GM19193 (cell line): ENCODE data around the gene LRRC7.

Source experiments
- POLR2A ChIP-seq: IDR thresholded peaks from 4 replicates; pipeline ENCODE4 v1.6.1; 2011; ENCODE audit not compliant: insufficient read depth, insufficient read length; ENCODE audit errors: extremely low read depth

The LRRC7 gene

GRCh38 chr1:70084314-70084915 lies 516.7 kb downstream of the LRRC7 start:
- TF ChIP-seq POLR2A = no peak

DNA sequence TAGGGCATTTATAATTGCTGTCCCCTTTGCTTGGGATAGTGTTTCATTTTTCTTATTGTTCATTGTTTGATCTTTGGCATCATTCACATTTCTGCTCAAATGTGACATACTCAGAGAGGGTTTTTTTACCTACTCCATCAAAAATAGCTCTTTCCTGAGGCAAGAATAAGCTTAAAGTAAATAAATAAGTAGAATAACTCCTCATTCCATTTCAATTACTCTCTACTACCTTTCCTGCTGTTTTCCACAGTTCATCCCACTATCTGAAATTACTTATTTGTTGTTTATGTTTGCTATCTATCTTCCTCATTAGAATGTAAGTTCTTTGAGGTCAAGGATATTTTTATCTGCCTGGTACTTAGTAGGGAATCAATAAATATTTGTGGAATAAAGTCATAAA lies 517.8 kb downstream of the LRRC7 start:
- TF ChIP-seq POLR2A = no peak

DNA sequence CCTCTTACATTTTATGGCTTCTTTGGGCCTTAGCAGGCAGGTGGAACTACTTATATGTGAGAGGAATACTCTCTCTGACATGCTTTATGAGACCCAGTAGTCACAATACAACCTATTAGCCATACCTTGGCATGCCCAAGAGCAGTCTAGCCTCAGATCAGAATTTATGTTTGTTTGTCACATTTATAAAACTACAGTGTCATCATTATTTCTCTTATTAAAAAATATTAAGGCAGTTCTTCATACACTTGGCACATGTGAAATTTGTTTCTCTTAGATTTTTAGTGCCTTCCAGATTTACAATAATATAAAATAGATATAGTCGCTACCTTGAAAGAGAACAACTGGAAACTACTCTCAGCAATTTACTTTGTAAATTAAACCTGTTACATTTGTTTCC lies 519.2 kb downstream of the LRRC7 start:
- no peak for TF ChIP-seq POLR2A

DNA sequence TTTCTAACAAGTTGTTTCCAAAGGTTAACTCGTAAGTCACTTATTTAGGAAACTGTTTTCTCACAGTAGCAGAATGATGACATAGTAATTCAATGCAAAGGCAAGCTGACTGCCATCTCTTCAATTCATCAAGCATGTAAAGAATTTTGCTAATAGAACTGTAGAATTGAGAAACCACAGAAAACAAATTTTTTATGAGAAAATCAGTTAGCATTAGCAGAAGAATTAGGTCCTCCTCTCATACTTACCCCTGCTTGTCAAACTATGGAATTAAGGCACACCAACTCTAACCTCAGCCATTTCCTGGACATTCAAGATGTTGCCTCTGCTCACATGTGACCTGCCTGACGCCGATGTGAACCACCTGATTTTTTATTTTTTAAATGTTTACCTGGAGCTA lies 522.4 kb downstream of the LRRC7 start:
- no peak for TF ChIP-seq POLR2A

- no peak for TF ChIP-seq POLR2A
Observed at GRCh38 chr1:70090875-70091274, 523.2 kb downstream of the LRRC7 start.

- no peak for TF ChIP-seq POLR2A
Observed at GRCh38 chr1:70091811-70092210, 524.1 kb downstream of the LRRC7 start.

GRCh38 chr1:70092526-70092925 lies 524.8 kb downstream of the LRRC7 start:
- no peak for TF ChIP-seq POLR2A

DNA sequence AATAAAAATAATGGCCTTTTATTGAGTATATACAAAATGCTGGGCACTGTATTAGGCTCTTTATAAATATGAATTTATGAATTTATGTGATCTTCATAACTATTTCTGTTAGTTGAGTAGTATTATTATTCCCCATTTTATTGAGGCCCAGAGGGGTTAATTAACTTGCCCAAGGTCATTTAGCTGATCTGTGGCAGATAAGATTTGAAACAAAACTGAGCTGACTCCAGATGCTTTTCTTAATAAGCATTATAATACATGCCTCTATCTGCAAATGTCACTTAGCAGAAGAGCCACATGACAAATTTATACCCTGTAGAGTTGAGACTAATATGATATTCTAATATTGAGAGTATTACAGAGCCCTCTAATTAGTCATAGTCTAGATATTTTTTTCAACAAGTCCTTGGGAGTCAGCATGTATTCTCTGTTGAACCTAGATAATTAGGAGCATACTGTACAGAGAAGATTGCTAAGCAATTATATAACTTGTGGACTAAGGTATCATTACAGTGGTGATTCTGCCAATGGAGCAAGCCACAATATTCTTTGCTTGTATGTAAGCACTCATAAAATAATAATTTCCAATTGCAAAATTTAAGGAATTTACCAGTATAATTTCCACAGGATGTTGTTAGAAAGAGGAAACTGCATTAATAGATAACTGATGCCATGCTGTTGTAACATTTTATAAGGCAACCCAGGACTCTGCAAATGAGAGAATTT lies 525.7 kb downstream of the LRRC7 start:
- TF ChIP-seq POLR2A = no peak

GRCh38 chr1:70101231-70101630 lies 533.5 kb downstream of the LRRC7 start:
- TF ChIP-seq POLR2A = no peak

- TF ChIP-seq POLR2A = no peak
Observed at GRCh38 chr1:70101774-70102173, 534.1 kb downstream of the LRRC7 start.

DNA sequence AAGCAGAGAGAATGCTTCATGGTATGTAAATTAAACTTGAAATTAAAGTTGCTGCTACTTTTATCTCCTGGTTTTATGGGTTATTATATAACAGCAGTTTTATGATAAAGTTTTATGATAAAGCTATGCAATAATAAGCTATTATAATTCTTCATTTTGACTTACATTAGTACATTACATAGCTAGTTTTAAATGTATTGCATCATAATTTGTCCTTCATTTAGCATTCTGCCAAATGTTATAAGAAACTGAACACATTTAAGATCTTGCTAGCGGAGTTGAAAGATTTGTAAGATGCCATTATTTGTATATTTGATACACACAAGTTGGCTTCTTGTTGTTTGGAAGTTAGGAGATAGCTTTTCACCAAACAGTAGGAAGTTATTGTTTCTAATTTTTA lies 536.0 kb downstream of the LRRC7 start:
- TF ChIP-seq POLR2A = no peak

DNA sequence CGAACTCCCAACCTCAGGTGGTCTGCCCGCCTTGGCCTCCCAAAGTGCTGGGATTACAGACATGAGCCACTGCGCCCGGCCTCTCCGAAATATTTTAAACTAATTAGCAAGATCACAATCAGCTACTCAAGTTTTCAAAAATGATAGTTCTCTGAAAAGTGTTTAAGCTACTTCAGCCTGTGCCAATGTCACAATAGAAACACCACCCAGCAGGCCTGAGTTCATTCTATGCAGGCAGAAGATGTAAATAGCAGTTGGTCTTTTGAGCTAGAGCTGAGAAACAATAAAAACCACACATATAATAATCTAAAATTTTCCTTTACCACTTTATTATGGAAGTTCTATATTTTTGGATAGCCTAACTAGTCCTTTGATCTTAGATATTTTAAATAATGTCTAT lies 541.5 kb downstream of the LRRC7 start:
- no peak for TF ChIP-seq POLR2A

- no peak for TF ChIP-seq POLR2A
Observed at GRCh38 chr1:70112838-70113237, 545.1 kb downstream of the LRRC7 start.

DNA sequence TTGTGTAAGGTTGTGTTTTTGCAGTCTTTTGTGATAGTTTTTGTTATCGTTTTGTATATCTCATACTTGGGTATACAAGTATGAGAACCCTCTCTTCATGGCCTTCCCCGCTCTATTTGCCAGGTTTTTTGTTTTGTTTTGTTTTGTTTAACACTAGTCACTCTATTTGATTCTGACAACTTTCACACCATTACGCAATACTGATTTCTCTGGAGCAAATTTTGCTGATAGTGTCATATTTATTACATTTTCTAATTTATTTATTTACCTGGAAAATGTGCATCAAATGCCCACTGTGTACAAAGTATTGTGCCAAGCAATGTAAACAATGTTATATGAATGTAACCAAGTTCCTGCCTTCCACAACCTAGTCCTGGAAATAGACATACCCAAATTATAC lies 547.6 kb downstream of the LRRC7 start:
- no peak for TF ChIP-seq POLR2A

DNA sequence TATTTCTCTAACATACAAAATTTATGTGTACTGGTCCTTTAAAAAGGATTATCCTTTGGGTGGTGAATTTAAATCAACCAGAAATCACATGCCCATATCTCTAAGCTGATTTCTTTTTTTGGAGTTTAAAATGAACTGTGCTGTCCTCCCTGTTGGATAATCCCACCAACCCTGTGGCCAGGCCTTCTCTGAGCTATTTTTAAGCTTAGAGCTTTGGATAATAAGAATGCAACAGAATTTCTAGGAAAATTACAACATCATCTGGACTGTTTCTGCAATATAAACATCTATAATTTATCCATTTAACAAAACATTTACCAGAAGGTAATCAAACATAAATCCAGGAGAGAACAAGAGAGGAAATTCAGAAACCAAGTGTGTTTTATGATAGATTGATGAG lies 549.3 kb downstream of the LRRC7 start:
- no peak for TF ChIP-seq POLR2A

GRCh38 chr1:70134148-70134547 lies 566.4 kb downstream of the LRRC7 start:
- no peak for TF ChIP-seq POLR2A

DNA sequence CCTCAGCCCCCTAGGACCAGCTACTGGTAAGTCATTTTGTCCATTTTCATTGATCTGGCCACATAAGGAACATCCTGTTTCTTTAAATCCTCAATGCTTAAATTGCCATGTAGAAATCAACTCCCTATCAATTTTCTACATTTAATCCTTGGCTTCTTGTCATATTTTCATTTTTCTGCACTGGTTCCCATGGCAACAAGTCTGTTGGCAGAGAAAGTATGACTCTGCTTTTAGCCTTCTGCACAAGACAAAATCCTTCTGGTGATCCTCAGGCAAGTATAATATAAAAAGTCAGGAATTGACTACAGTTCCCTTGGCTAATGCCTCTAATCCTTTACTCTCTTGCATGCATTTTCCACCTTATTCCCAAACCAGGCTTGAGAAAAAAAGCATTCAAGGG lies 572.6 kb downstream of the LRRC7 start:
- TF ChIP-seq POLR2A = no peak

- TF ChIP-seq POLR2A = no peak
Observed at GRCh38 chr1:70140894-70141293, 573.2 kb downstream of the LRRC7 start.

- TF ChIP-seq POLR2A = no peak
Observed at GRCh38 chr1:70142075-70142474, 574.4 kb downstream of the LRRC7 start.
